ENCODE results near the gene PWWP2B. TPM values are rescaled to one million over a fixed set of nuclear protein-coding genes. Genes with fewer than 3 reads are reported as not detected.

Gene PWWP2B
- total and polyA plus RNA-seq, 2 of the 13 experiments (the other 11 are each of a cell fraction or from before 2014, with no cell fraction given), result 2.3 to 4.7 TPM

DNA sequence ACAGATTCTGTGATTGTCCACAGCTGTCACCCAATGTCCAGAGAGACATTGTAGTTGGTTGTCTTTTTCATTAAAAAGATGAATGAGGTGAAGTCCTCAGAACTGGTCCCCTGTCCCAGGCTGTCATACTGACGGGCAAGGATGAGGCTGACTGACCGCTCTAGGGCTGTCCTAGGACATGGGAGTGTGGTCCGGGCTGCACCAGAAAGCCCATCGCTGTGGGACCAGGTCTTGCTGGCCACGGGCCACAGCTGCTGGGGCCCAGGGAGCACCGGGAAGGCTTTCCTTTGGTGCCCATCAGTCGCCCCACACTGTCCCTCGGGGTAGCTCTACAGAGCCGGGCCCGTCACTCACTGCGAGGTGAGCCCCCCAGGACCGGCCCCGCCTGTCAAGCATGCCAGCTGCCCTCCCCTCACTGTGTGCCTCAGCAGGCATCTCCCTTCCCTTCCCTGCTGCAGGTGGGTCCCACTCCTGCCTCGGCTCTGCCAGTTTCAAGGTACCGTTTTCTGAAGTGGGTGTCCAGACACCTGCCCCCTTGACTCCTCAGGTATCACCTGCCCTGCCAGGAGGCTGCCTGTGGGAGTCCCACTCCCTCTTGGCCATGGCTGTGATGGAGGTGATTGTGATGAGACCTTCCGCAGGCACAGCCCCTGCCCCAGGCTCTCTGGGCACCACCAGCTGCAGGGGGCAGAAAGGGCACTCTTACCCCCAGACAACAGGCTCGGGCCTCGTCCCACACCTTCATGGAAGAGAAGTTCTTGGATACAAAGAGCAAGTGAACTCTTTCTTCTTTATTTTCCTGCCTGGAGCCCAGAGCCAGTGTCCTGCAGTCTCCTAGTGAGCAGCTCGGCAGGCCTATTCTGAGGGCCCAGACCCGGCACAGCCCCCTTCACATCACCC is 43.3 kb upstream of the PWWP2B start (continued):
- TF ChIP-seq, protein P1, sequence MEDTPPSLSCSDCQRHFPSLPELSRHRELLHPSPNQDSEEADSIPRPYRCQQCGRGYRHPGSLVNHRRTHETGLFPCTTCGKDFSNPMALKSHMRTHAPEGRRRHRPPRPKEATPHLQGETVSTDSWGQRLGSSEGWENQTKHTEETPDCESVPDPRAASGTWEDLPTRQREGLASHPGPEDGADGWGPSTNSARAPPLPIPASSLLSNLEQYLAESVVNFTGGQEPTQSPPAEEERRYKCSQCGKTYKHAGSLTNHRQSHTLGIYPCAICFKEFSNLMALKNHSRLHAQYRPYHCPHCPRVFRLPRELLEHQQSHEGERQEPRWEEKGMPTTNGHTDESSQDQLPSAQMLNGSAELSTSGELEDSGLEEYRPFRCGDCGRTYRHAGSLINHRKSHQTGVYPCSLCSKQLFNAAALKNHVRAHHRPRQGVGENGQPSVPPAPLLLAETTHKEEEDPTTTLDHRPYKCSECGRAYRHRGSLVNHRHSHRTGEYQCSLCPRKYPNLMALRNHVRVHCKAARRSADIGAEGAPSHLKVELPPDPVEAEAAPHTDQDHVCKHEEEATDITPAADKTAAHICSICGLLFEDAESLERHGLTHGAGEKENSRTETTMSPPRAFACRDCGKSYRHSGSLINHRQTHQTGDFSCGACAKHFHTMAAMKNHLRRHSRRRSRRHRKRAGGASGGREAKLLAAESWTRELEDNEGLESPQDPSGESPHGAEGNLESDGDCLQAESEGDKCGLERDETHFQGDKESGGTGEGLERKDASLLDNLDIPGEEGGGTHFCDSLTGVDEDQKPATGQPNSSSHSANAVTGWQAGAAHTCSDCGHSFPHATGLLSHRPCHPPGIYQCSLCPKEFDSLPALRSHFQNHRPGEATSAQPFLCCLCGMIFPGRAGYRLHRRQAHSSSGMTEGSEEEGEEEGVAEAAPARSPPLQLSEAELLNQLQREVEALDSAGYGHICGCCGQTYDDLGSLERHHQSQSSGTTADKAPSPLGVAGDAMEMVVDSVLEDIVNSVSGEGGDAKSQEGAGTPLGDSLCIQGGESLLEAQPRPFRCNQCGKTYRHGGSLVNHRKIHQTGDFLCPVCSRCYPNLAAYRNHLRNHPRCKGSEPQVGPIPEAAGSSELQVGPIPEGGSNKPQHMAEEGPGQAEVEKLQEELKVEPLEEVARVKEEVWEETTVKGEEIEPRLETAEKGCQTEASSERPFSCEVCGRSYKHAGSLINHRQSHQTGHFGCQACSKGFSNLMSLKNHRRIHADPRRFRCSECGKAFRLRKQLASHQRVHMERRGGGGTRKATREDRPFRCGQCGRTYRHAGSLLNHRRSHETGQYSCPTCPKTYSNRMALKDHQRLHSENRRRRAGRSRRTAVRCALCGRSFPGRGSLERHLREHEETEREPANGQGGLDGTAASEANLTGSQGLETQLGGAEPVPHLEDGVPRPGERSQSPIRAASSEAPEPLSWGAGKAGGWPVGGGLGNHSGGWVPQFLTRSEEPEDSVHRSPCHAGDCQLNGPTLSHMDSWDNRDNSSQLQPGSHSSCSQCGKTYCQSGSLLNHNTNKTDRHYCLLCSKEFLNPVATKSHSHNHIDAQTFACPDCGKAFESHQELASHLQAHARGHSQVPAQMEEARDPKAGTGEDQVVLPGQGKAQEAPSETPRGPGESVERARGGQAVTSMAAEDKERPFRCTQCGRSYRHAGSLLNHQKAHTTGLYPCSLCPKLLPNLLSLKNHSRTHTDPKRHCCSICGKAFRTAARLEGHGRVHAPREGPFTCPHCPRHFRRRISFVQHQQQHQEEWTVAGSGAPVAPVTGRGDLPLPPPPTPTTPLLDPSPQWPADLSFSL (CRISPR knock-in tag; IDR thresholded peaks at IDR 0.05), result no peak
- TF ChIP-seq STAG1 (CRISPR knock-in tag; IDR thresholded peaks at IDR 0.05), result no peak

DNA sequence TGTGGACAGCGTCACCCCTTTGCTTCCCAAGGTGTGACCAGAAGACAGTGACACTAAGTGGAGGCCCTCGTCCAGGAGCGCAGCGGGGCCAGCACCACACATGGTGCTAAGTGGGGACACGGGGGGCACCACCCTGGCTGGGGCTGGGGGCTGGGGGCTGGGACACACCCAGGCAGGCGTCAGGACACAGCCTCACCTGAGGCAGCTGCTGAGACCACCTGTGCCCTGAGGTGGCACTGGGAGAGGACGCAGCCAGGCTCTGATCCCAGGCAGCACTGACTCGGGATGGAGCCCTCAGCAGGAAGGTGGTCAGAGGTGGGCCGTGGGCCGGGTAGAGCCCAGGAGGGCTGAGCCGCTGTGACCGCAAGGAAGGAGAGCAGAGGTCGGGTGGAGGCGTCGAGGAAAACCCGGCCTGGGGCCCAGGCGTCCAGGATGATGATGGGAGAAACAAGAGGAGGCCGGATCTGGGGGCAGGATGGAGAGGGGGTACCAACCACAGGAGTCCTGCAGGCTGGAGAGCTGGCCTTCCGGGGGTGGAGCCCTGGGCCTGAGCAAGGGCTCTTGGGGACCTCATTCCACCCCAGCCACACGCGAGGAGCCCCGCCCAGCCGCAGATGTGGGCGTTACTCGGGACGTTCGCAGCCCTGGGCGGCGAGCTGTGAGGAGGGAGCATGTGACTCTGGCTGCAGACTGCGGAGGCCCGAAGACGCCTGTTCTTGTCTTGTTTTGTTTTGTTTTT is 42.5 kb upstream of the PWWP2B start:
- ChIA-PET POLR2A (no interaction called here), CTCF (ENCODE audit: low intra/inter-chr PET ratio, low total read pairs) (no interaction called here)
- no peaks in the 10 kb centered on the region for H3K9me3 ChIP-seq (ENCODE audit: low read length)
- H3K27me3 ChIP-seq (ENCODE audit: control insufficient read depth in 1 of 2, insufficient read depth in 2 of 2, low read length in 2 of 2), result no peaks in the 10 kb centered on the region
- in situ Hi-C loops (cut with HindIII; ENCODE audit: extremely low pct_ligation_motif_present, low pct_unique_long_range_greater_than_20kb) (no loop called here), intact Hi-C loops (cut with micrococcal nuclease; ENCODE audit: unreplicated experiment) (no loop called here)
- BruUV-seq (replicated peaks), result no TSS peak
- DNase-seq (ENCODE audit: low spot score) (no peak), ATAC-seq (no peak), FAIRE-seq (no peak)
- no peak overlapping the region for H3K27ac ChIP-seq (ENCODE audit: extremely low read length, insufficient read depth, low read length)
- no peak overlapping the region for H3K9ac ChIP-seq (ENCODE audit: insufficient read depth, low read depth, low read length)
- H2AFZ ChIP-seq (ENCODE audit: low read length), result no peak overlapping the region
- H4K20me1 ChIP-seq (ENCODE audit: insufficient read depth, low read length), result no peaks in the 10 kb centered on the region
- TF ChIP-seq, protein P2, sequence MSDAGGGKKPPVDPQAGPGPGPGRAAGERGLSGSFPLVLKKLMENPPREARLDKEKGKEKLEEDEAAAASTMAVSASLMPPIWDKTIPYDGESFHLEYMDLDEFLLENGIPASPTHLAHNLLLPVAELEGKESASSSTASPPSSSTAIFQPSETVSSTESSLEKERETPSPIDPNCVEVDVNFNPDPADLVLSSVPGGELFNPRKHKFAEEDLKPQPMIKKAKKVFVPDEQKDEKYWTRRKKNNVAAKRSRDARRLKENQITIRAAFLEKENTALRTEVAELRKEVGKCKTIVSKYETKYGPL (CRISPR knock-in tag; IDR thresholded peaks at IDR 0.05), result no peak
- TF ChIP-seq KLF16 (CRISPR knock-in tag; IDR thresholded peaks at IDR 0.05) (no peak), MAZ (IDR thresholded peaks at IDR 0.05; ENCODE audit: borderline replicate concordance, low read depth, low read length) (no peak), MAZ (CRISPR knock-in tag; IDR thresholded peaks at IDR 0.05; ENCODE audit: low read depth) (no peak), TCF7 (IDR thresholded peaks at IDR 0.05; ENCODE audit: low read depth) (no peak), JUNB (CRISPR knock-in tag; IDR thresholded peaks at IDR 0.05; ENCODE audit: borderline replicate concordance) (no peak), CREB1 (IDR thresholded peaks at IDR 0.05) (no peak), CREB1 (CRISPR knock-in tag; IDR thresholded peaks at IDR 0.05) (no peak)
- TF ChIP-seq, protein P3, sequence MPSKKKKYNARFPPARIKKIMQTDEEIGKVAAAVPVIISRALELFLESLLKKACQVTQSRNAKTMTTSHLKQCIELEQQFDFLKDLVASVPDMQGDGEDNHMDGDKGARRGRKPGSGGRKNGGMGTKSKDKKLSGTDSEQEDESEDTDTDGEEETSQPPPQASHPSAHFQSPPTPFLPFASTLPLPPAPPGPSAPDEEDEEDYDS (CRISPR knock-in tag; IDR thresholded peaks at IDR 0.05), result no peak
- TF ChIP-seq, protein P4, sequence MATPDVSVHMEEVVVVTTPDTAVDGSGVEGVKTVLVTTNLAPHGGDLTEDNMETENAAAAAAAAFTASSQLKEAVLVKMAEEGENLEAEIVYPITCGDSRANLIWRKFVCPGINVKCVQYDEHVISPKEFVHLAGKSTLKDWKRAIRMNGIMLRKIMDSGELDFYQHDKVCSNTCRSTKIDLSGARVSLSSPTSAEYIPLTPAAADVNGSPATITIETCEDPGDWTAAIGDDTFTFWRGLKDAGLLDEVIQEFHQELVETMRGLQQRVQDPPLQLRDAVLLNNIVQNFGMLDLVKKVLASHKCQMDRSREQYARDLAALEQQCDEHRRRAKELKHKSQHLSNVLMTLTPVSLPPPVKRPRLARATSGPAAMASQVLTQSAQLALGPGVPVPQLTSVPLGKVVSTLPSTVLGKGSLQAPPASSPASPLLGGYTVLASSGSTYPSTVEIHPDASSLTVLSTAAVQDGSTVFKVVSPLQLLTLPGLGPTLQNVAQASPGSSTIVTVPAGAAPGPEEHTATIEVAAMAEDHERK (CRISPR knock-in tag; IDR thresholded peaks at IDR 0.05; ENCODE audit: low read depth), result no peak
- 85% methylated on average over 25 of the region's 32 CpGs for WGBS (ENCODE audit: low lambda C conversion rate)
- H3K79me2 ChIP-seq (ENCODE audit: insufficient read depth, low read length), result no peaks in the 10 kb centered on the region
- H3K4me2 ChIP-seq (ENCODE audit: low read depth, low read length), result no peak overlapping the region
- no peaks in the 10 kb centered on the region for H3K4me1 ChIP-seq (ENCODE audit: insufficient read depth, low read length)
- H3K36me3 ChIP-seq (replicated peaks in 1 of 2; ENCODE audit: control insufficient read depth in 1 of 2, insufficient read depth in 2 of 2, low read length in 2 of 2), result no peaks in the 10 kb centered on the region
- H3K4me3 ChIP-seq (replicated peaks in 1 of 3; ENCODE audit: insufficient read depth in 1 of 3, low read depth in 2 of 3, low read length in 3 of 3), result no peak overlapping the region
